ENCODE data around the gene NFS1. TPM values are rescaled to one million over a fixed set of nuclear protein-coding genes. Genes with fewer than 3 reads are reported as not detected.

Gene NFS1
- total and polyA plus RNA-seq, 2 of the 4 experiments (the other 2 are of a cell fraction) = 16.5 to 35.6 TPM

DNA sequence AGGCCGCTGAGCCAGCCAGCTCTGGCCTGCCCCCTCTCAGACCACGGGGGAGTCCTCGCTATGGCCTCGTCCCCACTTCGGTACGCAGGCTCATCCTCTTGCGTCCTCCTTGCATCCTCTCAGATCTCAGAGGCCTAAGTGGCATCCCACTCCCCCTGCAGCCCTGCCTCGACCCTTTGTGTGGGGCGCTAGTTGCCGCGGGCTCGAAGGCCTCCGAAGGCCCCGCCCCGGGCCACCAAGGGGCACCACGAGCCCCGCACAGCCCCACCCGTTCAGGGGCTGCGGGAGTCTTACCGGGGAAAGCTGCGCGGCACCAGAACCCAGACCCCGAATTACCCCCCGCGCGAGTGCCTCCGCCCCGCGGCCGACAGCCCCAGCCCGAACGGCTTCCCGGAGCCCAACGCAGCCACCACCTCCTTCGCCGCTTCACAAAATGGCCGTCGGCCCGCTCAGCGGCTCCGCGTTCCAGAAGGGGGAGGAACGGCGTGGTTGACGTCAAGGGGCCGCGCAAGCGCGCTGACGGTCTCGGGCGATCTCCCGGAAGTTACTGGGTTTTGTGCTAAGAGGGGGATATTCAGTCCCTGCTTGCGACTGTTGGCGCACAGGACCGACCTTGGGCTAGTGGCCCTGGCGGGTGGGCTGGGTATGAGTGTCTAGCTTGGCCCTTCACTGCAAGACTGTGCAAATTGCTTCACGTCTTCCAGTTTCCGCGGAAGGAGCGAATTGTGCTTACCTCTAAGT, 34.5 kb downstream of the NFS1 start, which contains the start of the genes CPNE1 and RBM12:
CPNE1 (minus strand) TSS at position 435 of the 741 bp plus-strand sequence. CDS start 31,977 bp downstream, outside the sequence.
RBM12 (minus strand) TSS at position 435 of the 741 bp plus-strand sequence. CDS start 9,578 bp downstream, outside the sequence.
- peak within 1 kb of the TSS; percentile 94 to 100 for H4K8ac ChIP-seq (ENCODE audit: low read depth in 2 of 2, low read length in 2 of 2)
- no peaks in the 10 kb centered on the region for H3K27me3 ChIP-seq (ENCODE audit: control insufficient read depth, insufficient read depth, low read length)
- peak within 1 kb of the TSS; percentile 94 for H3K27ac ChIP-seq (ENCODE audit: insufficient read depth, low read length)
- peak within 1 kb of the TSS; percentile 98 for H3K4ac ChIP-seq (ENCODE audit: low read depth, low read length)
- H3K56ac ChIP-seq (ENCODE audit: extremely low read depth, insufficient read depth, low read length) = peak within 1 kb of the TSS; percentile 94
- no peaks in the 10 kb centered on the region for H3K9me3 ChIP-seq (ENCODE audit: control insufficient read depth, insufficient read depth, low read length)
- no peak within 1 kb of the TSS for H2BK20ac ChIP-seq (ENCODE audit: low read depth, low read length)
- H4K20me1 ChIP-seq (ENCODE audit: insufficient read depth, low read length) = peaks cover 48% of the 10 kb centered on the region
- H2AK5ac ChIP-seq (ENCODE audit: low read depth, low read length) = peak within 1 kb of the TSS; percentile 100
- H3K79me1 ChIP-seq (ENCODE audit: low read depth in 1 of 2, low read length in 2 of 2) = peaks cover 0 to 22% of the 10 kb centered on the region in 2 experiments; a peak in 3 of 4 replicates
- BruUV-seq (replicated peaks) = no TSS peak
- CTCF ChIA-PET = no interaction called here
- TF ChIP-seq, protein P1, sequence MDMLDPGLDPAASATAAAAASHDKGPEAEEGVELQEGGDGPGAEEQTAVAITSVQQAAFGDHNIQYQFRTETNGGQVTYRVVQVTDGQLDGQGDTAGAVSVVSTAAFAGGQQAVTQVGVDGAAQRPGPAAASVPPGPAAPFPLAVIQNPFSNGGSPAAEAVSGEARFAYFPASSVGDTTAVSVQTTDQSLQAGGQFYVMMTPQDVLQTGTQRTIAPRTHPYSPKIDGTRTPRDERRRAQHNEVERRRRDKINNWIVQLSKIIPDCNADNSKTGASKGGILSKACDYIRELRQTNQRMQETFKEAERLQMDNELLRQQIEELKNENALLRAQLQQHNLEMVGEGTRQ (IDR thresholded peaks at IDR 0.05; ENCODE audit: low read depth, low read length) = peak; percentile 2; the same call in 1 of the 2 replicates
- 0 out of 2 replicates have a peak, but pooled peaks have one; percentile 38 for TF ChIP-seq MXI1 (IDR thresholded peaks at IDR 0.05; ENCODE audit: borderline replicate concordance, low read depth, low read length)
- peak; percentile 30; the same call in 1 of the 2 replicates for TF ChIP-seq BHLHE40 (IDR thresholded peaks at IDR 0.05; ENCODE audit: low read depth, low read length)
- TF ChIP-seq, protein P2, sequence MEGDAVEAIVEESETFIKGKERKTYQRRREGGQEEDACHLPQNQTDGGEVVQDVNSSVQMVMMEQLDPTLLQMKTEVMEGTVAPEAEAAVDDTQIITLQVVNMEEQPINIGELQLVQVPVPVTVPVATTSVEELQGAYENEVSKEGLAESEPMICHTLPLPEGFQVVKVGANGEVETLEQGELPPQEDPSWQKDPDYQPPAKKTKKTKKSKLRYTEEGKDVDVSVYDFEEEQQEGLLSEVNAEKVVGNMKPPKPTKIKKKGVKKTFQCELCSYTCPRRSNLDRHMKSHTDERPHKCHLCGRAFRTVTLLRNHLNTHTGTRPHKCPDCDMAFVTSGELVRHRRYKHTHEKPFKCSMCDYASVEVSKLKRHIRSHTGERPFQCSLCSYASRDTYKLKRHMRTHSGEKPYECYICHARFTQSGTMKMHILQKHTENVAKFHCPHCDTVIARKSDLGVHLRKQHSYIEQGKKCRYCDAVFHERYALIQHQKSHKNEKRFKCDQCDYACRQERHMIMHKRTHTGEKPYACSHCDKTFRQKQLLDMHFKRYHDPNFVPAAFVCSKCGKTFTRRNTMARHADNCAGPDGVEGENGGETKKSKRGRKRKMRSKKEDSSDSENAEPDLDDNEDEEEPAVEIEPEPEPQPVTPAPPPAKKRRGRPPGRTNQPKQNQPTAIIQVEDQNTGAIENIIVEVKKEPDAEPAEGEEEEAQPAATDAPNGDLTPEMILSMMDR (conservative IDR thresholded peaks at IDR 0.05; ENCODE audit: low read depth, low read length) = no peak
- TF ChIP-seq CEBPB (IDR thresholded peaks at IDR 0.05; ENCODE audit: low read depth, low read length) = no peak
- peak; percentile 58; the same call in 1 of the 2 replicates for TF ChIP-seq MAZ (IDR thresholded peaks at IDR 0.05; ENCODE audit: borderline replicate concordance, low read depth, low read length)
- no peak for TF ChIP-seq RCOR1 (IDR thresholded peaks at IDR 0.05; ENCODE audit: insufficient replicate concordance, low read length)
- peak; percentile 97 for TF ChIP-seq POLR2A (IDR thresholded peaks at IDR 0.05; ENCODE audit: low read depth, low read length)
- WGBS, 2 experiments (ENCODE audit: extremely low coverage in 2 of 2, insufficient read length in 1 of 2) = 0% methylated on average over 7 of the region's 61 CpGs; no CpG with 5 or more reads in 1 of the 2 experiments
- peaks cover 9% of the 10 kb centered on the region; the same call in 1 of the 2 replicates for H3K9me1 ChIP-seq (ENCODE audit: insufficient read depth, low read length)
- dilution Hi-C loops (cut with HindIII; ENCODE audit: low sequenced_read_pairs, unreplicated experiment) = no loop called here
- peaks cover 2% of the 10 kb centered on the region for H3K4me1 ChIP-seq (ENCODE audit: control insufficient read depth, insufficient read depth, low read length)
- peak within 1 kb of the TSS; percentile 98 for H4K91ac ChIP-seq (ENCODE audit: insufficient read depth, low read depth, low read length)
- peak within 1 kb of the TSS; percentile 99 for H3K4me2 ChIP-seq (ENCODE audit: low read depth, low read length)
- POLR2A ChIA-PET (ENCODE audit: unreplicated experiment) = interaction anchor here (0.5 kb wide), 1 partner anchor 179 kb away, joined by 7 read pairs; no protein-coding TSS in a partner anchor
- in situ Hi-C loops (cut with MboI; ENCODE audit: low sequenced_read_pairs) = no loop called here
- H3K4me3 ChIP-seq (ENCODE audit: insufficient read depth, low read depth, low read length) = peak within 1 kb of the TSS; percentile 86
- peak within 1 kb of the TSS; percentile 98 for H3K14ac ChIP-seq (replicated peaks; ENCODE audit: low read depth, low read length)
- H2AFZ ChIP-seq (replicated peaks; ENCODE audit: low read length, poor library complexity) = peak within 1 kb of the TSS; percentile 96
- peak within 1 kb of the TSS; percentile 96 for H3K18ac ChIP-seq (ENCODE audit: low read depth, low read length)
- peak within 1 kb of the TSS; percentile 98 for H3K23ac ChIP-seq (ENCODE audit: low read depth, low read length)
- DNase-seq = peak; percentile 91
- H3K9ac ChIP-seq (ENCODE audit: low read depth, low read length) = peak within 1 kb of the TSS; percentile 96
- H4K5ac ChIP-seq (ENCODE audit: low read depth, low read length) = peak within 1 kb of the TSS; percentile 100
- H3K36me3 ChIP-seq (ENCODE audit: control insufficient read depth, insufficient read depth, low read length) = peaks cover 7% of the 10 kb centered on the region
- peak within 1 kb of the TSS; percentile 90 for H2BK5ac ChIP-seq (ENCODE audit: low read depth, low read length, poor library complexity, severe bottlenecking)
- peak within 1 kb of the TSS; percentile 99 for H2AK9ac ChIP-seq (replicated peaks; ENCODE audit: low read depth, low read length, poor library complexity)
- intact Hi-C loops (cut with micrococcal nuclease) = loop anchor here (2.0 to 10.0 kb wide), 3 partner anchors 78 to 152 kb away; partner anchors contain the start of gene RBM39
- peak within 1 kb of the TSS; percentile 8; the same call in 1 of the 3 replicates for H2BK15ac ChIP-seq (ENCODE audit: low read depth, low read length)
- peak; percentile 90 for ATAC-seq (ENCODE audit: low read depth)
- 0 out of 2 replicates have a peak within 1 kb of the TSS, but pooled peaks have one; percentile 26 for H2BK120ac ChIP-seq (ENCODE audit: low read depth, low read length)
